ENCODE data around the gene GALNT9. TPM values are rescaled to one million over a fixed set of nuclear protein-coding genes. Genes with fewer than 3 reads are reported as not detected.

GALNT9 gene
- total RNA-seq, 1 experiment from 2014 or later, result 2.6 TPM

DNA sequence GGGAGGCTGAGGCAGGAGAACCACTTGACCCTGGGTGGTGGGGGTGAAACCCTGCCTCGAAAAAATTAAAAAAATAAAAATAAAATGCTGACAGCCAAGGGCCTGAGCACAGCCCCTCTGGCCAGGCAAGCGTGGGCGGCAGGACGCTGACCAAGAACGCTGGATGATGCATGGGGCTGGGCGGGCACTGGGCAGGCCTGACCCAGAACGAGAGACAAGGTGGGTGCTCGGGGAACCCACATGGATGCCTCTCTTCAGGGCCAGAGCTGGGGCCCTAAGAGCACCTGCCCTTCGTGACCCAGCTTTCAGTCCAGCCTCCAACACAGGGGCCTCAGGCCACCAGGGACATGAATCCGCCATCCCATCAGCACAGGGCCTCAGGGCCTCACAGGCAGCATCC is 11.3 kb downstream of the GALNT9 start:
- TF ChIP-seq, protein P1, sequence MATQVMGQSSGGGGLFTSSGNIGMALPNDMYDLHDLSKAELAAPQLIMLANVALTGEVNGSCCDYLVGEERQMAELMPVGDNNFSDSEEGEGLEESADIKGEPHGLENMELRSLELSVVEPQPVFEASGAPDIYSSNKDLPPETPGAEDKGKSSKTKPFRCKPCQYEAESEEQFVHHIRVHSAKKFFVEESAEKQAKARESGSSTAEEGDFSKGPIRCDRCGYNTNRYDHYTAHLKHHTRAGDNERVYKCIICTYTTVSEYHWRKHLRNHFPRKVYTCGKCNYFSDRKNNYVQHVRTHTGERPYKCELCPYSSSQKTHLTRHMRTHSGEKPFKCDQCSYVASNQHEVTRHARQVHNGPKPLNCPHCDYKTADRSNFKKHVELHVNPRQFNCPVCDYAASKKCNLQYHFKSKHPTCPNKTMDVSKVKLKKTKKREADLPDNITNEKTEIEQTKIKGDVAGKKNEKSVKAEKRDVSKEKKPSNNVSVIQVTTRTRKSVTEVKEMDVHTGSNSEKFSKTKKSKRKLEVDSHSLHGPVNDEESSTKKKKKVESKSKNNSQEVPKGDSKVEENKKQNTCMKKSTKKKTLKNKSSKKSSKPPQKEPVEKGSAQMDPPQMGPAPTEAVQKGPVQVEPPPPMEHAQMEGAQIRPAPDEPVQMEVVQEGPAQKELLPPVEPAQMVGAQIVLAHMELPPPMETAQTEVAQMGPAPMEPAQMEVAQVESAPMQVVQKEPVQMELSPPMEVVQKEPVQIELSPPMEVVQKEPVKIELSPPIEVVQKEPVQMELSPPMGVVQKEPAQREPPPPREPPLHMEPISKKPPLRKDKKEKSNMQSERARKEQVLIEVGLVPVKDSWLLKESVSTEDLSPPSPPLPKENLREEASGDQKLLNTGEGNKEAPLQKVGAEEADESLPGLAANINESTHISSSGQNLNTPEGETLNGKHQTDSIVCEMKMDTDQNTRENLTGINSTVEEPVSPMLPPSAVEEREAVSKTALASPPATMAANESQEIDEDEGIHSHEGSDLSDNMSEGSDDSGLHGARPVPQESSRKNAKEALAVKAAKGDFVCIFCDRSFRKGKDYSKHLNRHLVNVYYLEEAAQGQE (IDR thresholded peaks at IDR 0.05; ENCODE audit: low read depth), result no peak
- TF ChIP-seq ZNF274 (IDR thresholded peaks at IDR 0.05; ENCODE audit: low read depth, low read length), result no peak
- no peak for TF ChIP-seq EGR1 (IDR thresholded peaks at IDR 0.05; ENCODE audit: low read depth)
- no peak for TF ChIP-seq RAD21 (IDR thresholded peaks at IDR 0.05; ENCODE audit: low read depth)
- TF ChIP-seq TCF7L2 (IDR thresholded peaks at IDR 0.05; ENCODE audit: borderline replicate concordance, extremely low read depth, insufficient read depth, insufficient read length), result no peak
- no peaks in the 10 kb centered on the region for H3K27me3 ChIP-seq (ENCODE audit: insufficient read depth, low read length)
- no peak overlapping the region for H3K27ac ChIP-seq (ENCODE audit: low read depth, low read length)
- no peak for ATAC-seq
- RAD21 ChIA-PET (ENCODE audit: low non-redundant PET in 1 of 2, low total read pairs in 2 of 2, uncharacterized antibody in 2 of 2, unreplicated experiment in 2 of 2), result no interaction called here
- H3K79me2 ChIP-seq (ENCODE audit: insufficient read depth, low read length), result no peaks in the 10 kb centered on the region
- no peaks in the 10 kb centered on the region for H3K36me3 ChIP-seq (ENCODE audit: control insufficient read depth in 1 of 2, insufficient read depth in 2 of 2, low read length in 2 of 2)
- no peak overlapping the region for H3K9ac ChIP-seq (ENCODE audit: low read length)
- POLR2A ChIA-PET, result no interaction called here
- H4K20me1 ChIP-seq (ENCODE audit: insufficient read depth), result no peaks in the 10 kb centered on the region
- CTCF ChIA-PET, result no interaction called here
- H3K4me3 ChIP-seq (replicated peaks in 1 of 2; ENCODE audit: low read depth in 1 of 2, low read length in 2 of 2), result no peak overlapping the region
- no peaks in the 10 kb centered on the region for H3K9me2 ChIP-seq (ENCODE audit: insufficient read depth)
- BruUV-seq (replicated peaks), result no TSS peak
- intact Hi-C loops (cut with micrococcal nuclease), result no loop called here
- no peaks in the 10 kb centered on the region for H3K4me1 ChIP-seq (ENCODE audit: control insufficient read depth in 1 of 2, insufficient read depth in 2 of 2, low read length in 2 of 2)
- H3K9me3 ChIP-seq (ENCODE audit: control insufficient read depth in 1 of 2, insufficient read depth in 1 of 2, low read depth in 1 of 2, low read length in 2 of 2), result no peaks in the 10 kb centered on the region
- H2AFZ ChIP-seq (ENCODE audit: low read depth, low read length, poor library complexity, severe bottlenecking), result no peak overlapping the region
- DNase-seq (ENCODE audit: low read depth, low spot score), result no peak
- no peak overlapping the region for H3K4me2 ChIP-seq (ENCODE audit: low read length)

Data from HCT116 (cell line).